ENCODE measurements around the gene PGRMC2.

Gene PGRMC2, protein sequence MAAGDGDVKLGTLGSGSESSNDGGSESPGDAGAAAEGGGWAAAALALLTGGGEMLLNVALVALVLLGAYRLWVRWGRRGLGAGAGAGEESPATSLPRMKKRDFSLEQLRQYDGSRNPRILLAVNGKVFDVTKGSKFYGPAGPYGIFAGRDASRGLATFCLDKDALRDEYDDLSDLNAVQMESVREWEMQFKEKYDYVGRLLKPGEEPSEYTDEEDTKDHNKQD

DNA sequence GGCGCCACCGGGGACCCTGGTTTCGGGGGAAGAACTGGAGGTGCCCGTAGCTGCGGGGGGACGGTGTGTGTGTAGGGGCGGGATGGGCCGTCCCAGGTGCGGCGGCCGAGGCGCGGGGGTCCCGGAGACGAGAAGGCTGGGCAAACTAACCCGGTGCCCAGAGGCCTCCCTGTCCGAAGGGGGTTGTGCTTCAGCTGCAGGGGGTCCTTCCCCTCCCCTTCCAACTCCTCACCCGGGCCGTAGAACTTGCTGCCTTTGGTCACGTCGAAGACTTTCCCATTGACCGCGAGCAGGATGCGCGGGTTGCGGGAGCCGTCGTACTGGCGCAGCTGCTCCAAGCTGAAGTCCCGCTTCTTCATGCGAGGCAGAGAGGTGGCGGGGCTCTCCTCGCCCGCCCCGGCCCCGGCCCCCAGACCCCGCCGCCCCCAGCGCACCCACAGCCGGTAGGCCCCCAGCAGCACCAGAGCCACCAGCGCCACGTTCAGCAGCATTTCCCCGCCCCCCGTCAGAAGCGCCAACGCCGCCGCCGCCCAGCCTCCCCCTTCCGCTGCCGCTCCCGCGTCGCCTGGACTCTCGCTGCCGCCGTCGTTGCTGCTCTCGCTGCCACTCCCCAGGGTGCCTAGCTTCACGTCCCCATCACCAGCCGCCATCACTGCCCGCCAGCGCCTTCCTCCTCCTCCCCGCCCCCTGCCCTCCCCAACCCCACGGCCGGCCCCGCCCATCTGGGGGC, at the start of gene PGRMC2:
PGRMC2 (minus strand) TSS at position 673 of the 730 bp plus-strand sequence; CDS start at position 650, 23 bp downstream.
- DNase-seq (ENCODE audit: low read depth in 3 of 3): no peak

DNA sequence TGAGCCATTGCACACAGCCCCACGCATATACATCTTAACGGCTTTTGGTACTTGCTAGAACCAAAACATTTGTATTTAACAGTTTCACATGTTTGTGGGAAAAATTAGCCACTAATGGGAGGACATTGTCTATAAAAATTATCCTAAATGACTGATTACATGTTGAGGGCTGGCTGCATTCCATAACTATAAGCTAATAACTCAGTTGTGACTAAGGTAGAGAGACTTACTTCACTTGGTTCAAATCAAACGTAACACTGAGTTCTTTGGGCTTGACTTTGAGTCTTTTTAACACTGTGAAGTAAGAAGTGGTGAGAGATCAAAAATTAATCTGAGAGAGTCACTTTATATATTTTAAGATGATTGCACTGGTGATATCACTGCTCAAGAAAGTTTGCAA, 47.9 kb upstream of the PGRMC2 start:
- DNase-seq (ENCODE audit: low read depth in 3 of 3): no peak

DNA sequence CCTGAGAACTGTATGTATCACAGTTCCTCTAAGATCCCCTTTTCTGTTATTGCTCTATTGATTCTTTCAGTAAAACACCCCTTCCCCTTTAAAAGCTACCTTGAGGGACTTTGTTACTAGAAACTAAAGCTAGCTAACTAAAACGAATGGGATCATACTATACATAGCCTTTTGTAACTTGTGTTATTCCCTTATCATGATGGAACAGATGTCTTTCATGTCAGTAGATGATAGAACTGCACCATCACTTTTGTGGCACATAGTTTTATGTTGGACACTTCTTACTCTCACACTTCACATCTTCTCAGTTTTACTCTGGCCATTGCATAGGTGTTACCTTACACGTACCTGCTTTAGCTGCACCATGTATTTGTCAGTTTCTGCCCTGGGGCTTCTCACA, 46.6 kb upstream of the PGRMC2 start:
- no peak for DNase-seq (ENCODE audit: low read depth in 3 of 3)

DNA sequence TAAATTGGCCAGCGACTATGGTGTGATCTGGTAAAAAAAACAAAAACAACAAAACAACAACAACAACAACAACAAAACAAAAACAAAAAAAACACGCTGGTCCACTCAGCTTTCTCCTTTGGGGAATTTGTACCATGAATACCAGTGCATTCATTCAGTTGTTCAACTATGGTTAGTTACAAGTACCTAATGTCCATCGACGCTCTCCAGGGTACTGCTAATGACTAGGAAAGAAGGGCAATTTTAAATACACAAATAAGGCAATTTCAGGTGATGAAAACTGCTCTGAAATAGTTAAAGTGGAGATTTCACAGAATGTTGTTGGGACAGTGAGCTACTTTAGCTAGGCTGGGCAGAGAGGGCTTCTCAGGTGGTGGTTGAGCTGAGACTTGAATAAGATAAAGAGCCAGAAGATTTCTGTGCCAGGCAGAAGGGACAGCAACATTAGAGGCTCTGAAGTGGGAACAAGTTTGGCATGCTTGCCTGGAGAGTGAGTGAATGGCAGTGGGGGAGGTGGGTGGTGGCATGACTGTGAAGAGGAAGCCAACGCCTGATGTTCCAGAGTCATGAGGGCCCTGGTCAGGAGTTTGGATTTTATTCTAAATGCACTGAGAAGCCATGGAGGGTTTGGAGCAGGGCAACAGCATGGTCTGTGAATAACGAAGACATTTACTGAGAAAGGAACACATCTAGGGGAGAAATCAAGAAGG, 45.9 kb upstream of the PGRMC2 start:
- DNase-seq (ENCODE audit: low read depth in 3 of 3): no peak

DNA sequence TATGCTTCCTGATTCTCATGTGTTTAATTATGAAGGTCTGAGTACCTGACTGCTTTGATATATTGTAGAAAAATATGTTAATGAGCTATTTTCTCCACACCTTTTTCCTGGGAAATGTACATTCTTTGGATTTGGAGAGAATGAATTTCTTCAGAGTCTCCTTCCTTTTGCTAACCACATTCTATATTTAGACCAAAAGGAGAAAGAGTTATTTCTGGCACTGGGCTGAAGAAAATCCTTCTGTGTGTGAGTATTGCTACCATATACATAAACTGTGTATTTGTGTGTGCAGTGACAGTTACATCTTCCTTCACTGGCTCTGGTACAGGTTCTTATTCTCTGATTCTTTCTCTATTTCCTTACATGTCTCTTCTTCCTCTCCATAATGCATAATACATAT, 44.5 kb upstream of the PGRMC2 start:
- no peak for DNase-seq (ENCODE audit: low read depth in 3 of 3)

DNA sequence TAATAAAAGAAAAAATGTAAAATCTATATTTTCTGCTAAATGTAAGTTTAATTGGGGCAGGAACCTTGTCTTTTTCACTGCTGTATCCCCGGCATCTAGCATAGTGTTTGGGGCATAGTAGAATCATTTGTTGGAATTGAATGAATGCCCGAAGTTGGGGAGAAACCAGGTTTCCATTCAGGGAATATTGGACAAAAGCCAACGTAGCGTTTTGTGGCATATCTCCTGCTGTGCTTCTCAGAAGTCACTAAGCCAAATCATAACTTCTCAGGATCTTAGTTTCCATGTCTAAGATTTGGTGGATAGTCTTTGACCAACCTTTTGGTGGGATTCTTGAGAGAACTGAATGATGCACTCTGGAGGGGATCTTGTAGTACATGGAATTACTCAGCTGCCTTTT, 42.0 kb upstream of the PGRMC2 start:
- DNase-seq (ENCODE audit: low read depth in 3 of 3): no peak

DNA sequence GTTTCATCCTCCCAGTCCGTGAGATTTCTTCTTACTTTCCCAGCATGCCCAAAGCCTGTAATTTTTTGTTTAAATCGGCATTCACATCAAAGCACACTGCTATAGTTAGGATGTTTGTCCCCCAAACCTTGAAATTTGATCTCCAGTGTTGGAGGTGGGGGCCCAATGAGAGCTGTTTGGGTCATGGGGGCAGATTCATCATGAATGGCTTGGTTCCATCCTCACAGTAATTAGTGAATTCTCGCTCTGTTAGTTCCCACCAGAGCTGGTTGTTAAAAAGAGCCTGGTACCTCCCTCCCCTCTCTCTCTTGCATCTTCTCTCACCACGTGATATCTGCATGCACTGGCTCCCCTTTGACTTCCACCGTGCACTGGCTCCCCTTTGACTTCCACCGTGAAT, 40.5 kb upstream of the PGRMC2 start:
- DNase-seq (ENCODE audit: low read depth in 3 of 3): no peak

DNA sequence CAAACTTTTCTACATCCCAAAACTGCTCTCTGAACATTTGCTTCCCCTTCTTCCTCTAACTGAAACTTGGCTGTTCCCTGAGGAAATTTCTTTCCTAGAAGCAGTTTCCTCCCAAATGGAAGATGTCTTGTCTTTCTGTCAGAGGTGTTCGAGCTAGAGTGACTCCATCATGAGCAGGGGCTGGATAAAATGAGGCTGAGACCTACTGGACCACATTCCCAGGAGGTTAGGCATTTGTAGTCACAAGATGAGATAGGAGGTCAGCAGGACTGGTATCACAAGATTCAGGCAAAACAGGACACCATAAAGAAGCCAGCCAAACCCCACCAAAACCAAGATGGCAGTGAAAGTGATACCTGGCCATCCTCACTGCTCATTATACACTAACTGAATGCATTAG, 35.8 kb upstream of the PGRMC2 start:
- no peak for DNase-seq (ENCODE audit: low read depth in 3 of 3)

DNA sequence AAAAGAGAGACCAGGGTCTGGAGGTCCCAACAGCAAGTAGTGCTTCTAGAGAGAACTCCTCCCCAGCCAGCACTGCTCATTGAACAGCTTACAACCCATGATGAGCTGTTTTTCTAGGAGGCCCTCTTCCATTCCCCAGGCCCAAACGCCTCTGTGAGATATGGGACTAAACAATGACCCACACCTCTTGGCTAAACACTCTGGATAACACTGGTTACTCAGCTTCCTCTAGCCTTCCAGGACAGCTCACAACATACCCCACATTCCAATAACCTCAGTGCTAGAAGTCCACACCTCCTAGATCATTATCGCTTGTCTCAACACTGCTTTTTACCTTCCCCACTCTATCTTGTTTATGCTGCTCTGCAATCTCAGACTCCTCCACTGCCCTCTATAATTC, 35.4 kb upstream of the PGRMC2 start:
- DNase-seq (ENCODE audit: low read depth in 3 of 3): no peak

DNA sequence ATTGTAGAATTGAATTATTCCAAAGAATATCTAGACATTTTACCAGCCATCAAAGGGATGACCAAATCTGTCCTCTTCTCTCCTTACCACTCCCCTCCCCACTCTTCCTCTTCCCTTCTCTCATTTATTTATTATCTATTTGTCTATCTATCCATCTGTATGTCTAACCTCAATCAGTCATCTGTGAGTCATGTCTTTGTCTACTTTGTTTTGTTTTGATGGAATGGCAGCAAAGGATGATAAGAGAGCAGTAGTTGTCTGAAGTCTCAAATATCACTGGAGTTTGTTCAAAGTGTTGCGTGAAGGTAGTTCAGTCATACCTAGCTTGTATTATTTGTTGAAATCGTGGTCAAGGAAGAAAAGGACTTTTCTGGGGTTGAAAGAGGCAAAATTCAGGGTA, 34.7 kb upstream of the PGRMC2 start:
- no peak for DNase-seq (ENCODE audit: low read depth in 3 of 3)

DNA sequence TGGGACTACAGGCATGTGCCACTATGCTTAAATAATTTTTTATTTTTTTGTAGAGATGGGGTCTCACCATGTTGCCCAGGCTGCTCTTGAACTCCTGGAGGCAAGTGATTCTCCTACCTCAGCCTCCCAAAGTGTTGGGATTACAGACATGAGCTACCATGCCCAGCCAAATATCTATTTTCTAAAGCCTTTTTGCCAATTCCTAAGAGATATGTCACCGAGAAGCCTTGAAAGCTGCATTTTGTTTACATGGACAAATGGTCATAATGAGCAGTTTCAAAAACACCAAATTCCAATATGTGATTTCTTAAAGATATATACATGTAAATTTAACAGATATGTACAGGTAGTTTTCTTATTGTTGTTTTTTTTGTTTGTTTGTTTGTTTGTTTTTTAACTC, 33.0 kb upstream of the PGRMC2 start:
- no peak for DNase-seq (ENCODE audit: low read depth in 3 of 3)

DNA sequence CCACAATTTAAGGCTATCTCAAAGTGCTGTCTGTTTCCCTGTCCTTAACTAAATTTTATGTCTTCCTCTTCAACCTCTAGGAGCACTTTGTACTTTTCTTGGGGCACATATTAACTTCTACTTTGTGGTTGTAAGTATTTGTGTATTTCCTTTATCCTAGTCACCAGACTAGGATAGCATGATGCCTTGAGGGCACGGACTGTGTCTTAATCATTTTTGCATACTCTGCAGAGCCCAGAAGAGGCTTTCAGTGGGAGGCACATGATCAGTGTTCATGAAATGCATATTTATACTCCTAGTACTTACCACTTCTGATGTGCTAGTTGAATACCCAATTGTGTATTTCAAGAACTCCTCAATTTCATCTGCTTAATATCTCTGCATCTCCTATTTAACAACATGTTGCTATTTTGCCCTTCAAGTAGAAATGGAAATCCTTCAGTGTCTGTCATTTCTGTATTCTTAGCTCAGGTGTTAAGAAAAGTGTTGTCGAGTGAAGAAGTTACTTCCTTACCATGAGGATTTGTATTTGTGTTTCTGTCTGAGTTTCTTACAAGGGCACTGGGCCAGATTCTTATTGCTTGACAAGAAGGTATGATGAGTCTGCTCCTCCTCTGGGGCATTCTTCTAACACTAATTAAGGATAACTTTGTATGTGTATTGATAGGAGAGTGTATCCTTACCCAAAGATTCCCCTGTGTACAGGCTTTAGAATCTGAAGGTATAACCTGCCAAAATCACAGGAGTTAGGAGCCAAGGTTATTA, 28.3 kb upstream of the PGRMC2 start:
- no peak for DNase-seq (ENCODE audit: low read depth in 3 of 3)

DNA sequence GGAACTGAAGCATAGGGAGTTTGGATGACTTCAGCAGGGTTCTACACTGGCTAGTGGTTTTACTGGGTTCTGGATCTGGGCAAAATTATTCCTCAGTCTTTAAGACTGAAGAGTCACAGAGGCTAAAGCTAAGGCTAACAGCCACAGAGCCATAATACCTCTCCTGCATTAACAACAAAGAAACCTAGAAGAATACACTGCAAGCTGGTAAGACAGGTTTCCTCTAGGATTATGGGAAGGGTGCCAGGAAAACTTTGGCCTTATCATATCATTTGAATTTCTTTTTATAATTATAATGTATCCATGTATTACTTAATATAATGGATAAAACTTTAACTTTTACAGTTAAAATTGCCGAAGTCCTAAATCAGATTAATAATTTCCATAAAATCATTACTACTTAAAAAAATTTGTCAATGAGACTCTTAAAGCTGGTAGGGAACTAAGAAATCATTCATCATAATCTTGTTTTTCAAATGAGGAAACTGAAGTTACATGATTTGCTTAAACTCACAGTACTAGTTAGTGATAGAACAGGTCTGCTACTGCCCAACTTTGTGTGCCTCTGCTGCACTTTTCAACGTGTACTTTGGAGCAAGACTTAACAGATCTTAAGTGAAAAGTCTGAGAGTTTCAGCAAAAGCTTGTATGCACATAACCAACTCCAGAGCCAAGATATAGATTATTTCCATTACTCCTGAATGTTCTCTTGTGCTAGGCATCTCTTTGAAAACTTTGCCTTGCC, 24.2 kb upstream of the PGRMC2 start:
- no peak for DNase-seq (ENCODE audit: low read depth in 3 of 3)

DNA sequence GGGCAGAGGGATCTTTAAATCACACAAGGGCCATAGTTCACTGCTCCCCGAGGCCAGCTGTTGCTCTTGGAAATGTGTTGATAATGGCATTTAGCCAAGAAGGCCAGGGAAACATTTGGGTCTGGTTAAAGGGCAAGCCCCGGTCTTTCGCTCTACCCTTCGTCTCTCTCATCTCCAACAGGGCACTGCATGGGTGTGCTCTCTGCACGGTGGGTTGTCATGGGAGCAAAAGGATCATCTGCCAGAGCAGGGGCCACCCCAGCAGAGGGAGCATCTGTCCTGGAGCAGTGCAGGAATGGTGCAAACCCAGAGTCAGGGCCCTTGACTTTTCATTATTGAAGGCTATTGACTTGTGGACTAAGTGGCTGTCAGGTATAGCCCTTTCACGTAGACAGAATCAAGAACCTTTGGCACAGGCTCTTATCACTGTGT, 22.7 kb upstream of the PGRMC2 start:
- DNase-seq (ENCODE audit: low read depth in 3 of 3): no peak

DNA sequence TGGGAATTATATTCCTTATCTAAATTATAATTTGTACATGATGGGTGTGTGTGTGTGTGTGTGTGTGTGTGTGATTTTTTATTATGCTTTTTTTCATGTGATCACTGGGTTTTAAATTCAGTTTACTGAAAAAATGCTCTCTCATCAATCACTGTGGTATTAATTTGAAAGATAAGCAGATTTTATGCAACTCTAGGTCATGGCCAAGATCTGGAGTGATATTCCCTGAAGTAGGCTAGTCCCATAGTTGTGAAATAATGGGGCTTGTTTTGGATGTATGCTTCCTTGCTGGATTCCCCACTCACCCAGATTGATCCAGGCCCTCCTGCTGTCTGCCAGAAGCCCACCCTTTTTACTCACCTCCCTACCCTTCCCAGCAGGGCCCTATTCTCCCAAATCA, 22.0 kb upstream of the PGRMC2 start:
- DNase-seq (ENCODE audit: low read depth in 3 of 3): no peak

DNA sequence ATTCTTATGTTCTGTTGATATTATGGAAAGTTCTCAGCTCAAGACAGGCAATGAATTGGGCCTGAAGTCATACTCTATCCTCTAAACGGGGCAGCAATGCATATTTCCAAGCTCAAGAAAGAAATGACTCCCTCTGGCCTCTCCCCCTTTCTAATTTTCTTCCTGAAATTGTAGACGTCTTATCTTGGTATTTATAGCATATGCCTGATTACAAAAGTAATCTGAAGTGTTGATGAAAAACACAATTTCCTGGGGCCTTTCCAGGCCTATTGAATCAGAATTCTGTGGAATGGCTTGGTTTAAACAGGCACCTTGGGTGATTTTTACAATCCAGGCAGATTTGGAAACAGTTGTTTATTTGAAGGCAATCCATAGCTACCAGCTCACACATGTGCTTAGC, 21.4 kb upstream of the PGRMC2 start:
- DNase-seq (ENCODE audit: low read depth in 3 of 3): no peak

DNA sequence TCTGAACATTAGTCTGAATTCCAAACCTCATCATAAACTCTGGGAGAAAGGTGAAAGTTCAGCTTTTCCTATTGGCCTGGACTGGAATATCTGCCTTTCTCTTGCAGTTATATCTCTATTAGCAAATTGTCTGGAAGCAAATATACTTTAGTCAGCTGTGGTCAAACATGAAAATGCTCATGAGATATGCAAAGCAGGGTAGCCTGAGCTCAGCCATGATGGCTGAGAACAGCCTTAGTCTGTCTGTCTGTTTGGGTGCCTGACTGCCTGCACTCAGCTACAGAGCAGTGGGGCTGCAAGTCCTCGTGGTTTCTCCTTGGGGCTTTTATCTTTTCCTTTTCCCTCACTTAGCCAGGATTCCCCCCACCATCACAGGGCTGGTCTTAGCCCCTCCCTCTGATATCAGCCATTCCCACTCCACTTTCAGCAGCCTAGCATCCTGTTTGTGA, 19.5 kb upstream of the PGRMC2 start:
- no peak for DNase-seq (ENCODE audit: low read depth in 3 of 3)

DNA sequence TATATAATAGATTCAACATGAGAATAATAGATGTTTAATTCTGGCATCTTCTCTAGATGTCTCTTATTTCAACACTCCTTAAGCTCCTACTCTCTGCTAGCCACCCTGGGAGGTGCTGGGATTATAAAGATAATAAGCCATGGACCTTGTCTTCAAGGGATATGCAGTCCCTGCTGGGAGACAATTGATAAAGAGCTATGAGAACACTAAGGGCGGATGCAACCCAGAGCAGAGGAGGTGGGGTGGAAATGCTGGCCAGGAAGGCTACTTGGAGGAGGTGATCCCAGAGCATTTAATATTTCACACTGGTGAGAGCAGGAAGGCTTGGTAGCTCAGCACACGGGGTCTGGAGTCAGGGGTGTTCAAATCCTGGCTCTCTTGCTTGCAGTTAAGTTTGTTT, 18.3 kb upstream of the PGRMC2 start:
- DNase-seq (ENCODE audit: low read depth in 3 of 3): no peak

DNA sequence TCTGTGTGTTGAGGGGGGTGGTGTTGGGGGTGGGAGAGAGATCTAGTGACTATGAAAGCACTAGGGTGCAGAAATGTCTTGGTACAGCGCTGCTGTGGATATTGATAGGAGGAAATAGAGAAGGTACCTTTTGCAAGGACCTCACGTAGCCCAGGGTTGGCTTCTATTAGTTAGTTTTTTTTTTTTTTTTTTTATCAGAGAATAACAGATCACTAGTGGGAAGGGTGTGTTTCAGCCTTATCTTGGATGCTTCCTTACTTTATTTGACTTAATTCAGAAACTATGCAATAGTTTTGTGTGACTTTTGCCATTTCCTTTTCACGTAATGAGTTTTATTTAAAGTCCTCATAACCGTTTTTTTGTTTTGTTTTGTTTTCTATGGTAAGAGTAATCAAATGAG, 16.4 kb upstream of the PGRMC2 start:
- no peak for DNase-seq (ENCODE audit: low read depth in 3 of 3)

DNA sequence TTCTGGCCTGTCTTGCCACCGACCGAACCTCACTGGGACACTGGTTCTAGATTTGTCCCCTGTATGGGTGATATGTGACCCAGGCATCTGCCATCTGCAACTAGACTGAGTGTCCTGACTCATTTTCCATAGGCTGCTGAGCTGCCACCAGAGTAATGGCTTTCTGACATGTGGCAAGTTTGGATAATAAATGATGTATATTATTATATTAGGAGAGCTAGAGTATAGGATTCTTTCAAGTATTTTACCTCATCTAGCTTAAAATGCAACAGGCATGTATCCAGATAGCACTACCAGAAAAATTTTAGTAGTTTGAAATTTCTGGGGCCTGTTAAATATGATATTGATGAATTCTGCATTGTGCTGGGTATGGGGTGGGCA, 15.8 kb upstream of the PGRMC2 start:
- DNase-seq (ENCODE audit: low read depth in 3 of 3): no peak

DNA sequence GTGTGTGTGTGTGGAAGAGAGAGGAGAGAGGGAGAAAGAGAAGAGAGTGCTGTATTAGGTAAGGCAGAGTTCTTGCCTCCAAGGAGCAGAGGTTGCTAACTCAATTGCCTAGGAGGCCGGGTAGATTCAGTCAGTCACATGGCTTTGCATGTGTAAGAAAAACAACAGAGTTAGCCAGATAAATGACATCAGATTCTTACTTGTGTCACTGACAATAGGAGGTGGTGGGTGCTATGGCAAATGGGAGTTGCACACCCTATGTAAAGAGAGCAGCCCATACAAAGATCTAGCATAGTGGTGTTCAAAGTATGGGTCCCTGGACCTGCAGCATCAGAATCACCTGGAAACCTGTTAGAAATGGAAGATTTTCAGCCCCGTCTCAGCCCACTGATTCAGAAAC, 14.4 kb upstream of the PGRMC2 start:
- DNase-seq (ENCODE audit: low read depth in 3 of 3): no peak

DNA sequence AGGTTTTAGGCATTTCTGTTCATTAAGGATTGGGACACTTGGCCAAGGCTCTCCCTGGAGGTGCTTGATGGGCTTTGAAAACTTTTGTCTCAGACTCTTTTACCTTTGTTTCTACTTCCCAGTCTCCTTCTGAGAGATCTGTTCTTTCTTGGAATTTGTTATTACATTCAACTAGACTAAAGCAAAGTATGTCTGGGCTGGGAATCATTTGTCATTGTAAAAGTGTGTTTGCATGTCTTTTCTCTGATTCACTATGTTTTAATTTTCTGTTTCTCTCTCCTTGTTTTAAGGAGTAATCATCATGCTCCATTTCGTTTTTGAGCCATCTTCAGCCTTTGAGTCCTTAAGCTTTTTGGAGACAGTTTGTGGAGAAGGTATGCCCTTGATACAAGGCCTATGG, 12.2 kb upstream of the PGRMC2 start:
- DNase-seq (ENCODE audit: low read depth in 3 of 3): no peak

All from stimulated activated CD4-positive, alpha-beta T cell treated with anti-CD3 and anti-CD28 coated beads, TNF-alpha, amount 100 ng/mL, for 4 hours (primary cell).